Measurements from ENCODE around the gene TMEM44. TPM values are rescaled to one million over a fixed set of nuclear protein-coding genes. Genes with fewer than 3 reads are reported as not detected.
A peak's percentile ranks its signal among the peaks of the same experiment; 100 is the strongest.
"Not testable (repeated sequence)": the region's sequence is repeated elsewhere in the genome, so short reads cannot be mapped to it uniquely, and the experiment has no call there.

TMEM44 gene
- total and polyA plus RNA-seq, 9 of the 15 experiments (the other 6 are each of a cell fraction or from before 2014, with no cell fraction given): 0.53 to 18.1 (median 11.3) TPM

DNA sequence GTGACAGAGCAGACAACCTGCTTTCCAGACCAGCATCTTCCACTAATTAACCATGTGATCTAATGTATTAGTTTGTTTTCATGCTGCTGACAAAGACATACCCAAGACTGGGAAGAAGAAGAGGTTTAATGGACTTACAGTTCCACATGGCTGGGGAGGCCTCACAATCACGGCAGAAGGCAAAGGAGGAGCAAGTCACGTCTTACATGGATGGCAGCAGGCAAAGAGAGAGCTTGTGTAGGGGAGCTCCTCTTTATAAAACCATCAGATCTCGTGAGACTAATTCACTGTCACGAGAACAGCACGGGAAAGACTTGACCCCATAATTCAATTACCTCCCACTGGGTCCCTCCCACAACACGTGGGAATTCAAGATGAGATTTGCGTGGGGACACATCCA, 27.9 kb downstream of the TMEM44 start:
- DNase-seq (ENCODE audit: extremely low read depth in 1 of 4, low spot score in 3 of 4); H3K4me3 ChIP-seq; in situ Hi-C loops (cut with MboI); H4K20me1 ChIP-seq (replicated peaks; ENCODE audit: control insufficient read depth, insufficient read depth, low read length); BruUV-seq (replicated peaks); H3K9me3 ChIP-seq (replicated peaks; ENCODE audit: control insufficient read depth, insufficient read depth, low read depth, low read length); CTCF ChIA-PET (ENCODE audit: low intra/inter-chr PET ratio); H3K27ac ChIP-seq (ENCODE audit: extremely low read depth, low read depth, low read length); intact Hi-C loops (cut with micrococcal nuclease); H2AFZ ChIP-seq (ENCODE audit: low read depth, low read length); ATAC-seq; H3K4me1 ChIP-seq (replicated peaks in 1 of 2; ENCODE audit: control insufficient read depth in 2 of 2, insufficient read depth in 2 of 2, low read length in 2 of 2); H3K9me1 ChIP-seq (ENCODE audit: control insufficient read depth, insufficient read depth, low read length); FAIRE-seq; H3K27me3 ChIP-seq (ENCODE audit: control insufficient read depth in 2 of 2, insufficient read depth in 2 of 2, low read length in 2 of 2); H3K4me2 ChIP-seq (ENCODE audit: insufficient read depth, low read length); H3K9ac ChIP-seq (ENCODE audit: insufficient read depth in 1 of 2, low read depth in 2 of 2, low read length in 2 of 2); H3K36me3 ChIP-seq (ENCODE audit: control insufficient read depth, insufficient read depth, low read length); H3K79me2 ChIP-seq (ENCODE audit: control insufficient read depth, insufficient read depth, low read length): not testable (repeated sequence)
- TF ChIP-seq CBX3 (IDR thresholded peaks at IDR 0.05; ENCODE audit: borderline replicate concordance in 1 of 2, low read length in 2 of 2) (0 out of 3 replicates have a peak, but pooled peaks of 1 of the 2 experiments have one; percentile 9), ZNF431 (CRISPR knock-in tag; IDR thresholded peaks at IDR 0.05) (peak; percentile 97)
- POLR2A ChIA-PET: interaction anchor here (2.0 kb wide), 1 partner anchor 20 kb away, joined by 7 read pairs; no protein-coding TSS in a partner anchor
- 61% methylated on average over 7 of the region's 7 CpGs for WGBS (ENCODE audit: insufficient coverage, low coverage, missing lambda C conversion rate)

DNA sequence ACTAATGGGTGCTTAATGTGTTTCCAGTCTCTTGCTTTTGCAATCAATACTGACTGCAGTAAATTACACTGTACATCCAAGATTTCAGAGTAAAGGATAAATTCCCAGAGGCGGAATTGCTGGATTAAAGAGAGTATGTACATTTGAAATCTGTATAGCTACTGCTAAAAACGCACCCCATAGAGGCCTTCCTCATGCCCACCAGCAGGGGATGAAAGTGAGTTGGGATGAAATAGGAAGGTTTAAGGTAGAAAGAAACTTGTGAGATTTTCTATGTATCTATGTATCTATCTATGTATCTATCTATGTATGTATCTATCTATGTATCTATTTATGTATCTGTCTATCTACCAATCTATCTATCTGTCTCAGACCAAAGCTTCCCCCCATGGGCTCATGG, 28.4 kb downstream of the TMEM44 start:
- H3K9ac ChIP-seq (ENCODE audit: insufficient read depth in 1 of 2, low read depth in 2 of 2, low read length in 2 of 2): no peak overlapping the region
- H3K9me1 ChIP-seq (ENCODE audit: control insufficient read depth, insufficient read depth, low read length): no peaks in the 10 kb centered on the region
- no peak overlapping the region for H3K4me2 ChIP-seq (ENCODE audit: insufficient read depth, low read length)
- in situ Hi-C loops (cut with MboI) (no loop called here), intact Hi-C loops (cut with micrococcal nuclease) (no loop called here)
- WGBS (ENCODE audit: insufficient coverage, low coverage, missing lambda C conversion rate): 69% methylated on average over 2 of the region's 2 CpGs
- CTCF ChIA-PET (ENCODE audit: low intra/inter-chr PET ratio): no interaction called here
- no peak overlapping the region for H3K4me3 ChIP-seq
- no peaks in the 10 kb centered on the region for H3K79me2 ChIP-seq (ENCODE audit: control insufficient read depth, insufficient read depth, low read length)
- H3K36me3 ChIP-seq (ENCODE audit: control insufficient read depth, insufficient read depth, low read length): peaks cover 10% of the 10 kb centered on the region; the same call in 1 of the 3 replicates
- POLR2A ChIA-PET: interaction anchor here (2.0 kb wide), 1 partner anchor 21 kb away, joined by 7 read pairs; no protein-coding TSS in a partner anchor
- FAIRE-seq: no peak
- DNase-seq (ENCODE audit: extremely low read depth in 1 of 4, low spot score in 3 of 4): peak in 1 of 4 experiments; percentile 27
- BruUV-seq (replicated peaks): no TSS peak
- H3K9me3 ChIP-seq (replicated peaks; ENCODE audit: control insufficient read depth, insufficient read depth, low read depth, low read length): no peaks in the 10 kb centered on the region
- H3K4me1 ChIP-seq (replicated peaks in 1 of 2; ENCODE audit: control insufficient read depth in 2 of 2, insufficient read depth in 2 of 2, low read length in 2 of 2): no peaks in the 10 kb centered on the region
- H3K27ac ChIP-seq (ENCODE audit: extremely low read depth, low read depth, low read length): no peak overlapping the region
- no peaks in the 10 kb centered on the region for H4K20me1 ChIP-seq (replicated peaks; ENCODE audit: control insufficient read depth, insufficient read depth, low read length)
- TF ChIP-seq, protein P1, sequence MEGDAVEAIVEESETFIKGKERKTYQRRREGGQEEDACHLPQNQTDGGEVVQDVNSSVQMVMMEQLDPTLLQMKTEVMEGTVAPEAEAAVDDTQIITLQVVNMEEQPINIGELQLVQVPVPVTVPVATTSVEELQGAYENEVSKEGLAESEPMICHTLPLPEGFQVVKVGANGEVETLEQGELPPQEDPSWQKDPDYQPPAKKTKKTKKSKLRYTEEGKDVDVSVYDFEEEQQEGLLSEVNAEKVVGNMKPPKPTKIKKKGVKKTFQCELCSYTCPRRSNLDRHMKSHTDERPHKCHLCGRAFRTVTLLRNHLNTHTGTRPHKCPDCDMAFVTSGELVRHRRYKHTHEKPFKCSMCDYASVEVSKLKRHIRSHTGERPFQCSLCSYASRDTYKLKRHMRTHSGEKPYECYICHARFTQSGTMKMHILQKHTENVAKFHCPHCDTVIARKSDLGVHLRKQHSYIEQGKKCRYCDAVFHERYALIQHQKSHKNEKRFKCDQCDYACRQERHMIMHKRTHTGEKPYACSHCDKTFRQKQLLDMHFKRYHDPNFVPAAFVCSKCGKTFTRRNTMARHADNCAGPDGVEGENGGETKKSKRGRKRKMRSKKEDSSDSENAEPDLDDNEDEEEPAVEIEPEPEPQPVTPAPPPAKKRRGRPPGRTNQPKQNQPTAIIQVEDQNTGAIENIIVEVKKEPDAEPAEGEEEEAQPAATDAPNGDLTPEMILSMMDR (IDR thresholded peaks at IDR 0.05 in 2 of 3, conservative IDR thresholded peaks at IDR 0.05 in 1 of 3; ENCODE audit: insufficient read depth in 2 of 3, low read depth in 1 of 3, low read length in 3 of 3): peak in 1 of 3 experiments; percentile 29; a peak in 2 of 6 replicates
- TF ChIP-seq RAD21 (CRISPR knock-in tag; conservative IDR thresholded peaks at IDR 0.05 in 1 of 2, IDR thresholded peaks at IDR 0.05 in 1 of 2) (0 out of 4 replicates have a peak, but pooled peaks of 1 of the 2 experiments have one; percentile 6), HMGN3 (IDR thresholded peaks at IDR 0.05; ENCODE audit: borderline replicate concordance, extremely low read depth, insufficient read length, low read depth, low read length) (no peak)
- ATAC-seq: no peak
- no peak overlapping the region for H2AFZ ChIP-seq (ENCODE audit: low read depth, low read length)
- no peaks in the 10 kb centered on the region for H3K27me3 ChIP-seq (ENCODE audit: control insufficient read depth in 2 of 2, insufficient read depth in 2 of 2, low read length in 2 of 2)
